IgD-negative memory B cell (primary cell): ENCODE results near the gene GCLM. TPM values are rescaled to one million over a fixed set of nuclear protein-coding genes. Genes with fewer than 3 reads are reported as not detected.

Experiments used
- H3K27ac Mint-ChIP-seq, 3 donors: one replicate each; pipeline ENCODE4 v1.8.0; 2020 to 2022; ENCODE audit warnings: mild to moderate bottlenecking in 3 of 3, mixed read lengths in 3 of 3, moderate library complexity in 1 of 3
- H3K27me3 Mint-ChIP-seq: one replicate; pipeline ENCODE4 v1.8.0; 2021; ENCODE audit warnings: mixed read lengths
- H3K36me3 Mint-ChIP-seq: one replicate; pipeline ENCODE4 v1.8.0; 2020; ENCODE audit warnings: mild to moderate bottlenecking, mixed read lengths
- H3K4me1 Mint-ChIP-seq, 3 donors: one replicate each; pipeline ENCODE4 v1.8.0; 2020 to 2022; ENCODE audit warnings: mixed read lengths in 3 of 3, mild to moderate bottlenecking in 1 of 3
- H3K4me3 Mint-ChIP-seq, 4 donors: one replicate each; pipeline ENCODE4 v1.8.0; 2020 to 2022; ENCODE audit warnings: mild to moderate bottlenecking in 4 of 4, mixed read lengths in 4 of 4, moderate library complexity in 3 of 4
- H3K9me3 Mint-ChIP-seq, 3 donors: one replicate each; pipeline ENCODE4 v1.8.0; 2020 to 2021; ENCODE audit warnings: mixed read lengths in 3 of 3, mild to moderate bottlenecking in 1 of 3
- polyA plus RNA-seq: library from polyadenylated mRNA; unstranded; fragments of 300-500 nt; fragmentation: Illumina TruSeq; gene quantifications from one replicate; pipeline ENCODE4 v1.2.3, GENCODE V29; 2021

The GCLM gene
- polyA plus RNA-seq, 1 donor from 2014 or later: 9.9 TPM

GRCh38 chr1:93907718-93908117 is 1.5 kb downstream of the GCLM start:
- Mint-ChIP-seq H3K4me1 (peaks cover 21 to 35% (median 28%) of the 10 kb centered on the region in 3 donors), H3K4me3 (peak overlapping the region; percentile 25 to 87 (median 71)), H3K27ac (peak overlapping the region in 2 of 3 donors; percentile 53 to 74), H3K36me3 (no peaks in the 10 kb centered on the region), H3K27me3 (no peaks in the 10 kb centered on the region), H3K9me3 (no peaks in the 10 kb centered on the region)

GRCh38 chr1:93906480-93906879 is 2.8 kb downstream of the GCLM start:
- H3K4me1 Mint-ChIP-seq: peaks cover 21 to 38% (median 28%) of the 10 kb centered on the region in 3 donors
- H3K36me3 Mint-ChIP-seq: no peaks in the 10 kb centered on the region
- H3K27me3 Mint-ChIP-seq: no peaks in the 10 kb centered on the region
- no peak overlapping the region for H3K27ac Mint-ChIP-seq
- peak overlapping the region in 2 of 4 donors; percentile 41 to 77 for H3K4me3 Mint-ChIP-seq
- no peaks in the 10 kb centered on the region for H3K9me3 Mint-ChIP-seq

GRCh38 chr1:93905734-93906133 is 3.5 kb downstream of the GCLM start:
- Mint-ChIP-seq H3K27ac (no peak overlapping the region), H3K9me3 (no peaks in the 10 kb centered on the region), H3K36me3 (no peaks in the 10 kb centered on the region), H3K27me3 (no peaks in the 10 kb centered on the region), H3K4me1 (peaks cover 21 to 38% (median 28%) of the 10 kb centered on the region in 3 donors), H3K4me3 (peak overlapping the region in 1 of 4 donors; percentile 65)

GRCh38 chr1:93905051-93905450 is 4.2 kb downstream of the GCLM start:
- Mint-ChIP-seq H3K4me1 (peaks cover 21 to 37% (median 26%) of the 10 kb centered on the region in 3 donors), H3K4me3 (no peak overlapping the region), H3K36me3 (no peaks in the 10 kb centered on the region), H3K9me3 (no peaks in the 10 kb centered on the region), H3K27me3 (no peaks in the 10 kb centered on the region), H3K27ac (no peak overlapping the region)

- no peaks in the 10 kb centered on the region for H3K9me3 Mint-ChIP-seq
- H3K36me3 Mint-ChIP-seq: no peaks in the 10 kb centered on the region
- H3K27ac Mint-ChIP-seq: peak overlapping the region; percentile 19 to 55 (median 47)
- peak overlapping the region in 3 of 4 donors; percentile 15 to 83 (median 30) for H3K4me3 Mint-ChIP-seq
- no peaks in the 10 kb centered on the region for H3K27me3 Mint-ChIP-seq
- H3K4me1 Mint-ChIP-seq: peaks cover 21 to 32% (median 23%) of the 10 kb centered on the region in 3 donors
Measured at GRCh38 chr1:93904228-93904627, 5.0 kb downstream of the GCLM start.

GRCh38 chr1:93900723-93901504 is 8.3 kb downstream of the GCLM start:
- no peaks in the 10 kb centered on the region for H3K36me3 Mint-ChIP-seq
- H3K9me3 Mint-ChIP-seq: no peaks in the 10 kb centered on the region
- peaks cover 11 to 16% (median 12%) of the 10 kb centered on the region in 3 donors for H3K4me1 Mint-ChIP-seq
- no peaks in the 10 kb centered on the region for H3K27me3 Mint-ChIP-seq
- H3K27ac Mint-ChIP-seq: no peak overlapping the region
- H3K4me3 Mint-ChIP-seq: peak overlapping the region in 1 of 4 donors; percentile 3

GRCh38 chr1:93899543-93900207 is 9.6 kb downstream of the GCLM start:
- no peak overlapping the region for H3K27ac Mint-ChIP-seq
- H3K27me3 Mint-ChIP-seq: no peaks in the 10 kb centered on the region
- no peaks in the 10 kb centered on the region for H3K36me3 Mint-ChIP-seq
- no peaks in the 10 kb centered on the region for H3K9me3 Mint-ChIP-seq
- peaks cover 10 to 14% (median 10%) of the 10 kb centered on the region in 3 donors for H3K4me1 Mint-ChIP-seq
- no peak overlapping the region for H3K4me3 Mint-ChIP-seq

GRCh38 chr1:93888900-93889299 is 20.3 kb downstream of the GCLM start:
- Mint-ChIP-seq H3K27me3 (no peaks in the 10 kb centered on the region), H3K36me3 (peaks cover 1% of the 10 kb centered on the region), H3K4me3 (no peak overlapping the region), H3K4me1 (no peaks in the 10 kb centered on the region), H3K27ac (no peak overlapping the region), H3K9me3 (no peaks in the 10 kb centered on the region)

GRCh38 chr1:93882269-93882668 is 27.0 kb downstream of the GCLM start:
- H3K27ac Mint-ChIP-seq: no peak overlapping the region
- H3K4me1 Mint-ChIP-seq: peaks cover 17 to 23% (median 21%) of the 10 kb centered on the region in 3 donors
- H3K27me3 Mint-ChIP-seq: no peaks in the 10 kb centered on the region
- no peaks in the 10 kb centered on the region for H3K9me3 Mint-ChIP-seq
- peaks cover 3% of the 10 kb centered on the region for H3K36me3 Mint-ChIP-seq
- H3K4me3 Mint-ChIP-seq: no peak overlapping the region

- peaks cover 26 to 35% (median 32%) of the 10 kb centered on the region in 3 donors for H3K4me1 Mint-ChIP-seq
Measured at GRCh38 chr1:93880731-93881130, 28.5 kb downstream of the GCLM start.

GRCh38 chr1:93878889-93879586 is 30.2 kb downstream of the GCLM start, which contains the start of gene DNTTIP2:
Gene DNTTIP2, minus strand, starts transcription at chr1:93879206. Its CDS starts 58 bp downstream, at chr1:93879148.
- peak within 1 kb of the TSS; percentile 95 to 100 (median 98) for H3K4me3 Mint-ChIP-seq
- peak within 1 kb of the TSS; percentile 93 to 99 (median 99) for H3K27ac Mint-ChIP-seq
- no peaks in the 10 kb centered on the region for H3K27me3 Mint-ChIP-seq
- H3K9me3 Mint-ChIP-seq: no peaks in the 10 kb centered on the region
- peaks cover 30 to 44% (median 37%) of the 10 kb centered on the region in 3 donors for H3K4me1 Mint-ChIP-seq
- H3K36me3 Mint-ChIP-seq: peaks cover 6% of the 10 kb centered on the region

More at GRCh38 chr1:93880731-93881130, 28.5 kb downstream of the GCLM start:
- Mint-ChIP-seq H3K36me3 (peaks cover 6% of the 10 kb centered on the region), H3K27me3 (no peaks in the 10 kb centered on the region), H3K4me3 (peak overlapping the region in 2 of 4 donors; percentile 15 to 49), H3K9me3 (no peaks in the 10 kb centered on the region), H3K27ac (peak overlapping the region in 1 of 3 donors; percentile 17)

- Mint-ChIP-seq H3K27ac (peak overlapping the region; percentile 93 to 99 (median 99)), H3K4me1 (peaks cover 30 to 45% (median 39%) of the 10 kb centered on the region in 3 donors), H3K27me3 (no peaks in the 10 kb centered on the region), H3K4me3 (peak overlapping the region; percentile 95 to 100 (median 98)), H3K9me3 (no peaks in the 10 kb centered on the region), H3K36me3 (peaks cover 6% of the 10 kb centered on the region)
Measured at GRCh38 chr1:93878501-93878888, 30.7 kb downstream of the GCLM start.

GRCh38 chr1:93877529-93877928 is 31.7 kb downstream of the GCLM start:
- H3K9me3 Mint-ChIP-seq: no peaks in the 10 kb centered on the region
- H3K36me3 Mint-ChIP-seq: peaks cover 3% of the 10 kb centered on the region
- peaks cover 27 to 40% (median 36%) of the 10 kb centered on the region in 3 donors for H3K4me1 Mint-ChIP-seq
- peak overlapping the region; percentile 43 to 95 (median 56) for H3K4me3 Mint-ChIP-seq
- peak overlapping the region; percentile 23 to 99 (median 93) for H3K27ac Mint-ChIP-seq
- H3K27me3 Mint-ChIP-seq: no peaks in the 10 kb centered on the region

GRCh38 chr1:93876244-93876643 is 33.0 kb downstream of the GCLM start:
- H3K27me3 Mint-ChIP-seq: no peaks in the 10 kb centered on the region
- H3K4me1 Mint-ChIP-seq: peaks cover 27 to 40% (median 36%) of the 10 kb centered on the region in 3 donors
- peak overlapping the region; percentile 12 to 95 (median 62) for H3K4me3 Mint-ChIP-seq
- no peaks in the 10 kb centered on the region for H3K9me3 Mint-ChIP-seq
- H3K27ac Mint-ChIP-seq: peak overlapping the region in 2 of 3 donors; percentile 93 to 99
- H3K36me3 Mint-ChIP-seq: peaks cover 3% of the 10 kb centered on the region
